K562 (cell line): Measurements from ENCODE around the gene TRIM40. TPM values are rescaled to one million over a fixed set of nuclear protein-coding genes. Genes with fewer than 3 reads are reported as not detected.

Source experiments
- DACH1 ChIP-seq: fragments of 450-650 bp; IDR thresholded peaks from 2 replicates; pipeline ENCODE4 v1.6.1; 2018; ENCODE audit not compliant: partially characterized antibody
- GABPA ChIP-seq: fragments of 200-800 bp; sonication (Bioruptor generic); conservative IDR thresholded peaks from 2 replicates; pipeline ENCODE4 v1.6.1; 2016; ENCODE audit warnings: low read depth, missing genetic modification characterization, missing compliant biosample characterization
- GABPB1 ChIP-seq: sonication (generic); formaldehyde crosslinking; IDR thresholded peaks from 2 replicates; pipeline ENCODE4 v1.8.0; 2022; ENCODE audit warnings: mild to moderate bottlenecking, missing genetic modification reagents
- HNRNPH1 ChIP-seq: fragments of 200-400 bp; formaldehyde crosslinking; optimal IDR thresholded peaks from 2 replicates; pipeline ENCODE3; 2017; ENCODE audit warnings: low read depth, mild to moderate bottlenecking, low read length, moderate library complexity
- IRF2 ChIP-seq: sonication (generic); formaldehyde crosslinking; IDR thresholded peaks from 2 replicates; pipeline ENCODE4 v1.8.1; 2022; ENCODE audit warnings: mild to moderate bottlenecking, missing genetic modification reagents
- MEF2D ChIP-seq: conservative IDR thresholded peaks from 2 replicates; pipeline ENCODE4 v1.6.1; 2016; ENCODE audit warnings: low read depth, missing genetic modification characterization, missing compliant biosample characterization
- POLR2A ChIP-seq: fragments of 450-650 bp; conservative IDR thresholded peaks from 2 replicates; pipeline ENCODE4 v1.6.1; 2016
- SPI1 ChIP-seq: IDR thresholded peaks from 2 replicates; pipeline ENCODE4 v1.6.1; 2011; ENCODE audit warnings: low read depth, low read length, control low read depth, borderline replicate concordance
- SRF ChIP-seq, 2 experiments: fragments of 250-450, 450-650 bp in 1 of 2; sonication (Bioruptor Pico) in 1 of 2; sonication (generic) in 1 of 2; formaldehyde crosslinking; IDR thresholded peaks; 2 replicates each; pipeline versions ENCODE4 v1.5.0 to v1.5.1; 2020 to 2022; ENCODE audit warnings: mild to moderate bottlenecking in 1 of 2, missing genetic modification reagents in 1 of 2
- ZSCAN29 ChIP-seq: fragments of 450-650 bp; IDR thresholded peaks from 2 replicates; pipeline ENCODE4 v1.6.1; 2017
- polyA plus RNA-seq, 8 experiments: library from polyadenylated mRNA; depleted of rRNA in 4 of 8; stranded (reverse) in 5 of 8; unstranded in 3 of 8; fragments of >200 nt; fragmentation: Nextera tagmentation in 2 of 8; fragmentation: Illumina TruSeq in 1 of 8; extraction: Ambion mirVana in 2 of 8; extraction: Trizol in 1 of 8; gene quantifications; 2 replicates each; pipeline versions ENCODE4 v1.2.1 to v1.2.3, GENCODE V29; 2011 to 2014; ENCODE audit warnings: inconsistent platforms in 1 of 8, missing spikeins in 1 of 8
- total RNA-seq, 7 experiments: library from RNA; depleted of rRNA in 6 of 7; stranded (reverse); fragments of >200 nt in 6 of 7; fragmentation: Illumina TruSeq in 2 of 7; extraction: Trizol in 2 of 7; gene quantifications; 2 replicates each; pipeline versions ENCODE4 v1.2.1 to v1.2.3, GENCODE V29; 2011 to 2021; ENCODE audit warnings: low replicate concordance in 1 of 7
- TF ChIP-seq, protein P1 (sequence below): fragments of 450-650 bp; IDR thresholded peaks from 2 replicates; pipeline ENCODE4 v1.6.1; 2018; ENCODE audit not compliant: partially characterized antibody
- TF ChIP-seq, protein P2 (sequence below): fragments of 250-450 bp; sonication (Bioruptor Pico); IDR thresholded peaks from 2 replicates; pipeline ENCODE4 v1.8.0; 2022; ENCODE audit warnings: inconsistent platforms
- TF ChIP-seq, protein P3 (sequence below), 2 experiments: fragments of 450-650 bp; formaldehyde crosslinking in 1 of 2; IDR thresholded peaks; 2 replicates each; pipeline versions ENCODE4 v1.4.0 to v1.6.1; 2014 to 2020; ENCODE audit warnings: mild to moderate bottlenecking in 2 of 2, borderline replicate concordance in 1 of 2, low read depth in 1 of 2

Gene TRIM40
- total and polyA plus RNA-seq, 9 of the 15 experiments (the other 6 are each of a cell fraction or from before 2014, with no cell fraction given), result 0.04 to 0.08 TPM; not detected in 7

DNA sequence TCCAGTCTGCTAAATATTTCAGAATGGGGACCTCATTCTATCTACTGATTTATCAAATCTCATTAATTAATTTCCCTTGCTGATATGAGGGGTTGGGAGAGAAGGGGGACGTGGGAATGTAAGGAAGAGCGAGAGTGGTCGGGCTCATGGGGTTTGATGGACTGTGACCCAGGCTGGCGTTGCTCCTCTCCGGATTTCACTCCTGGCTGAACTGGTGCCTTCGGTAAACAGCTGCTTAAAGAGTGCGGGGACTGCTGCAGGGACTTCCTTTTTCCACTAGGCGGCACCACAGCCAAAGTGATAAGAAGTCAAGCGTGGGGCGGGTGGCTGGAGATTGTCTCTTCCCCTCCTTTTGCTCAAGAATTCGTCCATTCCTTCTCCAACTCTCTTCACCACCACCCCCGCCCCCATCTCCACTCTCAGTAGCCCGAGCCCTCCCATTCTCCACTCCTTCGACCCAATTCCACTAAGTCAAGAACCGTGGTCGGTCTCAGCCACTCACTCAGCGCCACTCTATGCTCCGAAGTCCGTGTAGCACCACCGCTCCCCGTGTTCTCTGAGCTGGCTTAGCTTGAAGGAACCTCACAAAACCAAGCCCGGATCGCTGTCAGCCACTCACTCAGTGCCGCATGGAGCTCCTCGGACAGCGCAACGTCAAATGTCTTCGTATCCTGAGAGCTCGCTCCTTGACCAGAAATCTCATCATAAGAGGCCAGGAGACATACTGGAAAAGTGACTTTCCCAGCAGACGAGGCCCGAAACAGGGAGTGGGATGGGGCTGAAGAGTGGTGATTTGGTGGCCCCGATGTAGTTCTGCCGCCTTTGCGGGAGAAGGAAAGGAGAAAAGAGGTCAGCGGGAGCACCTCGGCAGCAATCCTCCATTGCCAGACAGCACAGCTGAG lies 32.7 kb upstream of the TRIM40 start (continued):
- peak; percentile 79 for TF ChIP-seq SPI1
- no peak for TF ChIP-seq IRF2 (CRISPR knock-in tag)
- TF ChIP-seq HNRNPH1, result no peak
- TF ChIP-seq DACH1, result peak; percentile 87
- peak; percentile 35; the same call in 1 of the 2 replicates for TF ChIP-seq POLR2A
- no peak for TF ChIP-seq MEF2D (tag)
- no peak for TF ChIP-seq ZSCAN29
- TF ChIP-seq, protein P1, sequence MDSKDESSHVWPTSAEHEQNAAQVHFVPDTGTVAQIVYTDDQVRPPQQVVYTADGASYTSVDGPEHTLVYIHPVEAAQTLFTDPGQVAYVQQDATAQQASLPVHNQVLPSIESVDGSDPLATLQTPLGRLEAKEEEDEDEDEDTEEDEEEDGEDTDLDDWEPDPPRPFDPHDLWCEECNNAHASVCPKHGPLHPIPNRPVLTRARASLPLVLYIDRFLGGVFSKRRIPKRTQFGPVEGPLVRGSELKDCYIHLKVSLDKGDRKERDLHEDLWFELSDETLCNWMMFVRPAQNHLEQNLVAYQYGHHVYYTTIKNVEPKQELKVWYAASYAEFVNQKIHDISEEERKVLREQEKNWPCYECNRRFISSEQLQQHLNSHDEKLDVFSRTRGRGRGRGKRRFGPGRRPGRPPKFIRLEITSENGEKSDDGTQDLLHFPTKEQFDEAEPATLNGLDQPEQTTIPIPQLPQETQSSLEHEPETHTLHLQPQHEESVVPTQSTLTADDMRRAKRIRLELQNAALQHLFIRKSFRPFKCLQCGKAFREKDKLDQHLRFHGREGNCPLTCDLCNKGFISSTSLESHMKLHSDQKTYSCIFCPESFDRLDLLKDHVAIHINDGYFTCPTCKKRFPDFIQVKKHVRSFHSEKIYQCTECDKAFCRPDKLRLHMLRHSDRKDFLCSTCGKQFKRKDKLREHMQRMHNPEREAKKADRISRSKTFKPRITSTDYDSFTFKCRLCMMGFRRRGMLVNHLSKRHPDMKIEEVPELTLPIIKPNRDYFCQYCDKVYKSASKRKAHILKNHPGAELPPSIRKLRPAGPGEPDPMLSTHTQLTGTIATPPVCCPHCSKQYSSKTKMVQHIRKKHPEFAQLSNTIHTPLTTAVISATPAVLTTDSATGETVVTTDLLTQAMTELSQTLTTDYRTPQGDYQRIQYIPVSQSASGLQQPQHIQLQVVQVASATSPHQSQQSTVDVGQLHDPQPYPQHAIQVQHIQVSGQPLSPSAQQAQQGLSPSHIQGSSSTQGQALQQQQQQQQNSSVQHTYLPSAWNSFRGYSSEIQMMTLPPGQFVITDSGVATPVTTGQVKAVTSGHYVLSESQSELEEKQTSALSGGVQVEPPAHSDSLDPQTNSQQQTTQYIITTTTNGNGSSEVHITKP, result peak; percentile 9
- peak; percentile 79 for TF ChIP-seq GABPA (tag)
- TF ChIP-seq, protein P2, sequence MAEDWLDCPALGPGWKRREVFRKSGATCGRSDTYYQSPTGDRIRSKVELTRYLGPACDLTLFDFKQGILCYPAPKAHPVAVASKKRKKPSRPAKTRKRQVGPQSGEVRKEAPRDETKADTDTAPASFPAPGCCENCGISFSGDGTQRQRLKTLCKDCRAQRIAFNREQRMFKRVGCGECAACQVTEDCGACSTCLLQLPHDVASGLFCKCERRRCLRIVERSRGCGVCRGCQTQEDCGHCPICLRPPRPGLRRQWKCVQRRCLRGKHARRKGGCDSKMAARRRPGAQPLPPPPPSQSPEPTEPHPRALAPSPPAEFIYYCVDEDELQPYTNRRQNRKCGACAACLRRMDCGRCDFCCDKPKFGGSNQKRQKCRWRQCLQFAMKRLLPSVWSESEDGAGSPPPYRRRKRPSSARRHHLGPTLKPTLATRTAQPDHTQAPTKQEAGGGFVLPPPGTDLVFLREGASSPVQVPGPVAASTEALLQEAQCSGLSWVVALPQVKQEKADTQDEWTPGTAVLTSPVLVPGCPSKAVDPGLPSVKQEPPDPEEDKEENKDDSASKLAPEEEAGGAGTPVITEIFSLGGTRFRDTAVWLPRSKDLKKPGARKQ (CRISPR knock-in tag), result 0 out of 2 replicates have a peak, but pooled peaks have one; percentile 14
- peak; percentile 87 for TF ChIP-seq GABPB1 (CRISPR knock-in tag)
- 0 out of 4 replicates have a peak, but pooled peaks of 1 of the 2 experiments have one; percentile 30 for TF ChIP-seq SRF (CRISPR knock-in tag; IDR thresholded peaks at IDR 0.05)
- TF ChIP-seq, protein P3, sequence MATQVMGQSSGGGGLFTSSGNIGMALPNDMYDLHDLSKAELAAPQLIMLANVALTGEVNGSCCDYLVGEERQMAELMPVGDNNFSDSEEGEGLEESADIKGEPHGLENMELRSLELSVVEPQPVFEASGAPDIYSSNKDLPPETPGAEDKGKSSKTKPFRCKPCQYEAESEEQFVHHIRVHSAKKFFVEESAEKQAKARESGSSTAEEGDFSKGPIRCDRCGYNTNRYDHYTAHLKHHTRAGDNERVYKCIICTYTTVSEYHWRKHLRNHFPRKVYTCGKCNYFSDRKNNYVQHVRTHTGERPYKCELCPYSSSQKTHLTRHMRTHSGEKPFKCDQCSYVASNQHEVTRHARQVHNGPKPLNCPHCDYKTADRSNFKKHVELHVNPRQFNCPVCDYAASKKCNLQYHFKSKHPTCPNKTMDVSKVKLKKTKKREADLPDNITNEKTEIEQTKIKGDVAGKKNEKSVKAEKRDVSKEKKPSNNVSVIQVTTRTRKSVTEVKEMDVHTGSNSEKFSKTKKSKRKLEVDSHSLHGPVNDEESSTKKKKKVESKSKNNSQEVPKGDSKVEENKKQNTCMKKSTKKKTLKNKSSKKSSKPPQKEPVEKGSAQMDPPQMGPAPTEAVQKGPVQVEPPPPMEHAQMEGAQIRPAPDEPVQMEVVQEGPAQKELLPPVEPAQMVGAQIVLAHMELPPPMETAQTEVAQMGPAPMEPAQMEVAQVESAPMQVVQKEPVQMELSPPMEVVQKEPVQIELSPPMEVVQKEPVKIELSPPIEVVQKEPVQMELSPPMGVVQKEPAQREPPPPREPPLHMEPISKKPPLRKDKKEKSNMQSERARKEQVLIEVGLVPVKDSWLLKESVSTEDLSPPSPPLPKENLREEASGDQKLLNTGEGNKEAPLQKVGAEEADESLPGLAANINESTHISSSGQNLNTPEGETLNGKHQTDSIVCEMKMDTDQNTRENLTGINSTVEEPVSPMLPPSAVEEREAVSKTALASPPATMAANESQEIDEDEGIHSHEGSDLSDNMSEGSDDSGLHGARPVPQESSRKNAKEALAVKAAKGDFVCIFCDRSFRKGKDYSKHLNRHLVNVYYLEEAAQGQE (IDR thresholded peaks at IDR 0.05; ENCODE audit: borderline replicate concordance), result peak; percentile 81
- TF ChIP-seq, protein P3 (CRISPR knock-in tag; IDR thresholded peaks at IDR 0.05; ENCODE audit: low read depth), result no peak
